Measurements from ENCODE around the gene PFDN1.

DNA sequence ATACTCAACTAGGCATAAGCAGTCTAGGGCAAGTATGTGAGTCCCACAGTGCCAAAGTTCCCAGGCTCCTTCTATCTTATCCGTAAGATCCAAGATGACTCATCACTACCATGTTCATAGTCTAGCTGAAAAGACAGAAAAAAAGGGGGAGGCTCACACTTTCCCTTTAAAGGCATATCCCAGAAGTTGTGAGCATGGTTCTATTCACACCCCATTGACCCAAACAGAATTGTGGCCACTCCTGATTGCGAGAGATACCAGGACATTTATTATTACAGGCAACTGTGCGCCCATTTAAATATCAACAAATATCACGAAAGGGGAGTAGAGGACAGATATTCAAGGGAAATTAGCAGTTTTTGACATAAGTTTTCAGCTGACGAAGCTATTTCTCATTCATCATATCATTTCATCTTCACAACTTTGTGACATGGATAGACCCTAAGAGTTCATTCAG, 8.1 kb upstream of the PFDN1 start:
- TF ChIP-seq POLR2AphosphoS5 (IDR thresholded peaks at IDR 0.05), result no peak
- TF ChIP-seq, protein P1, sequence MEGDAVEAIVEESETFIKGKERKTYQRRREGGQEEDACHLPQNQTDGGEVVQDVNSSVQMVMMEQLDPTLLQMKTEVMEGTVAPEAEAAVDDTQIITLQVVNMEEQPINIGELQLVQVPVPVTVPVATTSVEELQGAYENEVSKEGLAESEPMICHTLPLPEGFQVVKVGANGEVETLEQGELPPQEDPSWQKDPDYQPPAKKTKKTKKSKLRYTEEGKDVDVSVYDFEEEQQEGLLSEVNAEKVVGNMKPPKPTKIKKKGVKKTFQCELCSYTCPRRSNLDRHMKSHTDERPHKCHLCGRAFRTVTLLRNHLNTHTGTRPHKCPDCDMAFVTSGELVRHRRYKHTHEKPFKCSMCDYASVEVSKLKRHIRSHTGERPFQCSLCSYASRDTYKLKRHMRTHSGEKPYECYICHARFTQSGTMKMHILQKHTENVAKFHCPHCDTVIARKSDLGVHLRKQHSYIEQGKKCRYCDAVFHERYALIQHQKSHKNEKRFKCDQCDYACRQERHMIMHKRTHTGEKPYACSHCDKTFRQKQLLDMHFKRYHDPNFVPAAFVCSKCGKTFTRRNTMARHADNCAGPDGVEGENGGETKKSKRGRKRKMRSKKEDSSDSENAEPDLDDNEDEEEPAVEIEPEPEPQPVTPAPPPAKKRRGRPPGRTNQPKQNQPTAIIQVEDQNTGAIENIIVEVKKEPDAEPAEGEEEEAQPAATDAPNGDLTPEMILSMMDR (IDR thresholded peaks at IDR 0.05 in 8 of 11, conservative IDR thresholded peaks at IDR 0.05 in 3 of 11), result no peak

Measured in spleen (tissue), 7 donors.